CD4-positive, CD25-positive, alpha-beta regulatory T cell (primary cell): ENCODE measurements around the gene SORBS2. TPM values are rescaled to one million over a fixed set of nuclear protein-coding genes. Genes with fewer than 3 reads are reported as not detected.

Experiments used
- ATAC-seq, 2 donors: fragments of 150-1000 bp; cut with Tn5 transposase; one replicate each; pipeline ENCODE4 v1.10.0; 2021; ENCODE audit warnings: low read depth in 2 of 2, moderate number of reproducible peaks in 2 of 2, moderate library complexity in 1 of 2
- DNase-seq, 3 donors: peaks; one replicate each; pipeline versions ENCODE4 v3.0.0 to v3.0.0-alpha.2; 2012 to 2022; ENCODE audit warnings: mixed read lengths in 1 of 3
- H3K27ac ChIP-seq: one replicate; pipeline ENCODE4 v1.7.0; 2013; ENCODE audit warnings: mild to moderate bottlenecking, low read length; ENCODE audit not compliant: insufficient read depth, poor library complexity, severe bottlenecking
- H3K27me3 ChIP-seq: one replicate; pipeline ENCODE4 v1.7.0; 2013; ENCODE audit warnings: low read length; ENCODE audit not compliant: control insufficient read depth, insufficient read depth
- H3K36me3 ChIP-seq: one replicate; pipeline ENCODE4 v1.7.0; 2013; ENCODE audit warnings: mild to moderate bottlenecking, low read length, moderate library complexity; ENCODE audit not compliant: control insufficient read depth, insufficient read depth
- H3K4me1 ChIP-seq: 2 replicates; pipeline ENCODE4 v1.7.0; 2013; ENCODE audit warnings: mild to moderate bottlenecking, low read length; ENCODE audit not compliant: insufficient read depth, control insufficient read depth, poor library complexity, severe bottlenecking
- H3K4me3 ChIP-seq: one replicate; pipeline ENCODE4 v1.7.0; 2013; ENCODE audit warnings: low read depth, mild to moderate bottlenecking, low read length, moderate library complexity
- H3K9me3 ChIP-seq, 2 experiments: 1 replicate in 1 of 2; 2 replicates in 1 of 2; pipeline ENCODE4 v1.7.0; 2013; ENCODE audit warnings: low read length in 2 of 2, mild to moderate bottlenecking in 1 of 2, moderate library complexity in 1 of 2; ENCODE audit not compliant: control insufficient read depth in 2 of 2
- H3K27ac Mint-ChIP-seq, 3 donors: one replicate each; pipeline ENCODE4 v1.8.0; 2020 to 2022; ENCODE audit warnings: mild to moderate bottlenecking in 3 of 3, mixed read lengths in 3 of 3, moderate library complexity in 2 of 3
- H3K27me3 Mint-ChIP-seq: one replicate; pipeline ENCODE4 v1.8.0; 2022; ENCODE audit warnings: mild to moderate bottlenecking, mixed read lengths
- H3K36me3 Mint-ChIP-seq: one replicate; pipeline ENCODE4 v1.8.0; 2020; ENCODE audit warnings: mixed read lengths
- H3K4me1 Mint-ChIP-seq, 4 donors: one replicate each; pipeline ENCODE4 v1.8.0; 2020 to 2022; ENCODE audit warnings: mixed read lengths in 4 of 4, mild to moderate bottlenecking in 1 of 4
- H3K4me3 Mint-ChIP-seq, 4 donors: one replicate each; pipeline ENCODE4 v1.8.0; 2020 to 2022; ENCODE audit warnings: mild to moderate bottlenecking in 4 of 4, mixed read lengths in 4 of 4, moderate library complexity in 3 of 4
- H3K9me3 Mint-ChIP-seq, 7 donors: one replicate each; pipeline ENCODE4 v1.8.0; 2020 to 2022; ENCODE audit warnings: mixed read lengths in 7 of 7, mild to moderate bottlenecking in 3 of 7, moderate library complexity in 2 of 7
- polyA plus RNA-seq, 4 donors: library from polyadenylated mRNA; unstranded; fragments of 300-500 nt; fragmentation: Illumina TruSeq; gene quantifications; one replicate each; pipeline ENCODE4 v1.2.3, GENCODE V29; 2021
- total RNA-seq: library from RNA; stranded (reverse); gene quantifications from one replicate; pipeline ENCODE4 v1.2.3, GENCODE V29; 2022

SORBS2 gene
- total and polyA plus RNA-seq, 5 donors from 2014 or later = 0.07 TPM; not detected in 4

DNA sequence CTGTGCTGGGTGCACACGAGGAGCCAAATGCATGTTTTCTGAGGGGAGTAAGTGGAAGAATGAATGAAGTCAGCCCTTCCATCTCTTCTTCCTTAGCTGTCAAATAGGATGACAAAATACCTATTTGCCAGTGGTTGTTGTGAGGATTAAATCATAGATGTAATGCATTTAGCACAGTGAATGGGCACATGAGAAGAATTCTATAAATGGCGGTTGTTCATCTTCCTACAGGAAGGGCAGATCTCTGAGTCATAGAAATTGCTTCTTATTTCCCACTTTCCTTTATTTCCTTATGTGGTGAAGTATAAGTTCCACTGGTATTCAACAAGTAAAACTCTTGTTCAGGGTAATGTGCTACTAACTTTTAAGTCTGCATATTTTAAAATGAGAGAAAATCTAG is 83.1 kb downstream of the SORBS2 start:
- Histone ChIP-seq H3K4me1 (no peaks in the 10 kb centered on the region), H3K4me3 (no peak overlapping the region), H3K27me3 (peaks cover 6% of the 10 kb centered on the region), H3K36me3 (no peaks in the 10 kb centered on the region), H3K9me3 (no peaks in the 10 kb centered on the region), H3K27ac (no peak overlapping the region)
- ATAC-seq = no peak
- peaks cover 8% of the 10 kb centered on the region for H3K27me3 Mint-ChIP-seq
- H3K27ac Mint-ChIP-seq = no peak overlapping the region
- no peaks in the 10 kb centered on the region for H3K36me3 Mint-ChIP-seq
- no peaks in the 10 kb centered on the region for H3K4me1 Mint-ChIP-seq
- H3K9me3 Mint-ChIP-seq = peaks cover 0 to 1% (median 0%) of the 10 kb centered on the region in 7 donors
- DNase-seq = no peak
- no peak overlapping the region for H3K4me3 Mint-ChIP-seq

DNA sequence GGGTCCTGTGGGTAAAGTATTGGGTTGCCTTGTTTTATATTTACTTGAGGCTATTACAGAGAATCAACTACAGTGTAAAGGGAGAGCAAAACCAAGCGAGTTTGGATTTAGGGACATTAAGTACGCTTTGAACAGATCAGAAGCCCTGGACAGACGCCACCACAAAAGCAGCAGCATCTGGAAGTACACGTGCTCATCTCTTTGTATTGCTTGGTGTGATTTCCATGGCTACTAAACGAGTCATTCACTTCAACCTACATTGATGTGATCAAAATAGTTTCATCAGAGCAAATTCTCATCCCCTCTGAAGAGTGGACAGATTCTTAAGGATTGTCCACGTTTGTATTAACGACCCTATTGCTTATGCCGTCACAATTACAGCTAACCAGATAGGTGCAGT is 85.1 kb downstream of the SORBS2 start:
- Histone ChIP-seq H3K27ac (no peak overlapping the region), H3K4me3 (no peak overlapping the region), H3K27me3 (peaks cover 6% of the 10 kb centered on the region), H3K9me3 (no peaks in the 10 kb centered on the region), H3K36me3 (no peaks in the 10 kb centered on the region), H3K4me1 (no peaks in the 10 kb centered on the region)
- no peak for ATAC-seq
- Mint-ChIP-seq H3K9me3 (peaks cover 0 to 1% (median 0%) of the 10 kb centered on the region in 7 donors), H3K27ac (no peak overlapping the region), H3K4me3 (no peak overlapping the region), H3K36me3 (no peaks in the 10 kb centered on the region), H3K4me1 (no peaks in the 10 kb centered on the region), H3K27me3 (peaks cover 6% of the 10 kb centered on the region)
- no peak for DNase-seq

DNA sequence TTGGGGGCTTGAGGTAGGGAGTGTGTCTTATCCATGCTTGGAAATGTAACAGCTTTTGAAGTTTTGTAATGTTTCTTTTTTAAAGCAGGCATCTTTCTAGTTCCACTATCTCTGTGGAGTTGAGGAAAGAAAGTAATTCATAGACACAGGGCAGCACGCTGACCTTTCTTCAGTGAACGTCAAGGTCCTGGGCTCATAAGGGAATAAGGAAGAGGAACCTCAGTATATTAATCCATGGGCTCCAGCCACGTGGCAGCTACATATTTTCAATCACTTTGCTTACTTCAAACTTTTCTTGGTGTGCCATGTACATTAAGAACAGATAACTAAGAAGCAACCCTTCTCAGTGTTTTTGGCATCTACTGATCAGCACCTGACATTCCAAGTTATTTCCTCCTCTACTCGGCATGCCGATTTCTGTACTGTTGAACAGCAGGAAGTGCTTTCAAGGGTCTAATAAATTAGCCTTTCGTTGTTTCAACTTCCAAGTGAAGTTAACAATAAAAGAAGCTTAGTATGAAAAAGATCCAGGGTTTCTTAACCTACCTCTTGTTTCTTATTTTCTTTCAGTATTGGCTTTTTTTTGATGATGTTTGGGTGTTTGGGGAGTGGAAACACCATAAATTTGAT is 88.2 kb downstream of the SORBS2 start:
- Histone ChIP-seq H3K4me3 (no peak overlapping the region), H3K4me1 (no peaks in the 10 kb centered on the region), H3K9me3 (no peaks in the 10 kb centered on the region), H3K36me3 (no peaks in the 10 kb centered on the region), H3K27me3 (peaks cover 6% of the 10 kb centered on the region), H3K27ac (no peak overlapping the region)
- H3K27ac Mint-ChIP-seq = no peak overlapping the region
- H3K27me3 Mint-ChIP-seq = peaks cover 4% of the 10 kb centered on the region
- peaks cover 0 to 1% (median 0%) of the 10 kb centered on the region in 7 donors for H3K9me3 Mint-ChIP-seq
- DNase-seq (no peak), ATAC-seq (no peak)
- H3K4me1 Mint-ChIP-seq = no peaks in the 10 kb centered on the region
- no peak overlapping the region for H3K4me3 Mint-ChIP-seq
- no peaks in the 10 kb centered on the region for H3K36me3 Mint-ChIP-seq

DNA sequence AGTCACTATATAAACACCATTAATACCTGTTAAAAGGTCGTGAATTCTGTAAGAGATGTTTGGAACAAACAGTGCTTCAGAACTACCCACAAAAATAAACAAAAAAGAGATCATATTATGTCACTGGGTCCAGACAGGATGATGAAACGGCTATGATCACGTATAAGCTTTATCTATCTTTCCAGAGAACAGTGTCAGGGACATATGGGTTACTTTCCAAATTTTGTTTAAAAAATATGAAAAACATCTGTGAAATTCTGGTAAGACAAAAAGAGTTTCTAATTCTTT is 90.0 kb downstream of the SORBS2 start:
- Histone ChIP-seq H3K9me3 (no peaks in the 10 kb centered on the region), H3K4me1 (no peaks in the 10 kb centered on the region), H3K36me3 (no peaks in the 10 kb centered on the region), H3K27ac (no peak overlapping the region), H3K27me3 (peaks cover 3% of the 10 kb centered on the region), H3K4me3 (no peak overlapping the region)
- ATAC-seq = no peak
- peaks cover 4% of the 10 kb centered on the region for H3K27me3 Mint-ChIP-seq
- H3K4me3 Mint-ChIP-seq = no peak overlapping the region
- DNase-seq = no peak
- no peak overlapping the region for H3K27ac Mint-ChIP-seq
- no peaks in the 10 kb centered on the region for H3K4me1 Mint-ChIP-seq
- H3K9me3 Mint-ChIP-seq = peaks cover 0 to 1% (median 0%) of the 10 kb centered on the region in 7 donors
- no peaks in the 10 kb centered on the region for H3K36me3 Mint-ChIP-seq

DNA sequence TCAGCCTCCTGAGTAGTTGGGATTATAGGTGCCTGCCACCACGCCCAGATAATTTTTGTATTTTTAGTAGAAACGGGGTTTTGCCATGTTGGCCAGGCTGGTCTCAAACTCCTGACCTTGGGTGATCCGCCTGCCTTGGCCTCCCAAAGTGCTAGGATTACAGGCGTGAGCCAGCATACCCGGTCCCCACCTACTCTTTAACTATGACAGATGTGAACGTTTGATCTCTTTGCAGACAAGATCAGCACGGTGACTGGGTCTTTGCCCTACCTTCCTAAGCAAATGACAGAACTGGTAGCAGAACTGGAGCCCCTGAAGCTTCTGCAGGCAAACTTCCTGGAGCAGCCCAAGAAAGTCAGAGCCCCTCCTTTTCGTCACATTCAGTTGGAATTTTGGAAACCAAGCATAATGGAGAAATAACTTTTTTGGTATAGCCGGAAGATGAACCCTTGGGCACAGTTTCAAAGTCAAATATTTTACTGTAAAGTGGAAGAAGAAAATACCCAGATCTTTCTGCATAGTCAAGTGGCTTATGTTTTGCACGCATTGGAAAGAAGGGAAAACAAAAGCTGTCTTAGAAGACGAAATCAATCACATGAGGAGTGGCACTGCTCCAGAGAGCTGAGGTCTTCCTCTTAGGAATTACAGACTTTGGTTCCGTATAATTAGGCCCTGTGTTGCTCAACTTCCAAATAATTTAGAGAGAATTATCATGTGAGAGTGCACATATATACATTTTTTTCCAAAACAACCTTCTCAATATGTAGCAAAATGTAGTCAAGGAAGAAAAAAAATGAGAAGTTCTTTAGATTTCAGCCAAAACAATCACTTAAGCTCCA is 90.6 kb downstream of the SORBS2 start:
- H3K4me1 Mint-ChIP-seq = no peaks in the 10 kb centered on the region
- DNase-seq = no peak
- Histone ChIP-seq H3K36me3 (no peaks in the 10 kb centered on the region), H3K27ac (no peak overlapping the region), H3K4me3 (no peak overlapping the region), H3K9me3 (no peaks in the 10 kb centered on the region), H3K27me3 (no peaks in the 10 kb centered on the region), H3K4me1 (no peaks in the 10 kb centered on the region)
- H3K4me3 Mint-ChIP-seq = no peak overlapping the region
- no peaks in the 10 kb centered on the region for H3K36me3 Mint-ChIP-seq
- no peak for ATAC-seq
- no peak overlapping the region for H3K27ac Mint-ChIP-seq
- H3K27me3 Mint-ChIP-seq = peaks cover 4% of the 10 kb centered on the region
- no peaks in the 10 kb centered on the region for H3K9me3 Mint-ChIP-seq

DNA sequence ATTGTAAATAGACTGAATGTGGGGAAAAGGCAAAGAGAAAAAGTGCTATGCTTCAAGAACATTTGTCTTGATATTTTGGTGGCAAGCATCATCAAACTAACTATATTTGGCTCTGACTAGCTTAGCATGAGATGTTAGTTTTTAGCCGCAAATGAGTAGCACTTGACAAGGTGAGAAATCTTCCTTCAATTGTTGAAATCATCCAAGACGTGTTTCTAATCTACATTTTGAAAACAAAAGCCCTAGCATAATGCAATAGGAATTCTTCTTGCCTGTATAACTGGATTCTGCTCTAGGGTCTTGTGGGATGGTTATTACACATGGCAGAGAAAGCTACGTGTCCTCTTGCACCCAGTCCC is 92.5 kb downstream of the SORBS2 start:
- Histone ChIP-seq H3K36me3 (no peaks in the 10 kb centered on the region), H3K9me3 (no peaks in the 10 kb centered on the region), H3K4me3 (no peak overlapping the region), H3K27me3 (no peaks in the 10 kb centered on the region), H3K27ac (no peak overlapping the region), H3K4me1 (no peaks in the 10 kb centered on the region)
- DNase-seq (no peak), ATAC-seq (no peak)
- Mint-ChIP-seq H3K27ac (no peak overlapping the region), H3K4me1 (no peaks in the 10 kb centered on the region), H3K9me3 (no peaks in the 10 kb centered on the region), H3K36me3 (no peaks in the 10 kb centered on the region), H3K4me3 (no peak overlapping the region), H3K27me3 (peaks cover 4% of the 10 kb centered on the region)

DNA sequence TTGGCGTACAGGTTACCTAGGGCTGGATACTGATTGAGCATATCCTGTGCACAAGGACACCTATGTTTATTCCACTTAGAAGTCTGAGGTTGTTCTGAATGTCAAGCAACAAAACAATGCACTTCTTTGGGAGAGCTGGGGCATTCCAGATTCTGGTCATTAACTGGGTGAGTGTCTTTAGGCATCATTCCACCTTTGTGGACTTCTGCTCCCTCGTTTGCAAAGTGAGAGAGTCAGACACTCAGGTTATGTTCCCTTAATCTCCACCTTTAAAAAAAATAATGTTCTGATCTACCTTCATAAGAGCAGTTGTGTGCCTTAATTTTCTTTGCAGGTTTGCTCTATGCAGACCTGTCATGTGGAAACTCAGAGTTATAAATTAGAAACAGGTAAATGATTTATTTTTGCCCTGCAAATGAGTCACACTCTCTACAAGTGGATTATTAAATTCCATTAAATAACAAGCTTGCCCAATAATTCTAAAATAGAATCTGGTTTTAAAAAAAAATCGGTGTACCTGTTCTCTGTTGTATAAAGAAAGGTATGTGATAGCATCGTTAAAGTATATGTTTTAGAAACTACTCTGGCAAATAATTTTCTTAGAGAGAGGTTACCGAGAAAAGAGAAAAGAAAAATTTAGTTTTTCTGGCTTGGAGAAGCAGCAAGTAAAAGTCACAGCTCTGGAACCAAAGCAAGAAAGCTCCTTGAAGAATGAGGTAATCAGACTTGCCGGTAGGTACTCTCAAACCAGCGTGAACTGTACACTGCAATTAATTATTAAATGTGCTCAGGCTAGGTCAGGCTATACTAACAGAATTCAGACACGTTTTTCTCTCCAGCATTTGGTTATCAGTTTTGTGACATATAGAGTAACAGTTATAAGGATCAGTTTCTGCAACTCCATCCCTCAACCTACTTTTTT is 93.2 kb downstream of the SORBS2 start:
- no peak overlapping the region for H3K4me3 Mint-ChIP-seq
- Histone ChIP-seq H3K27ac (no peak overlapping the region), H3K27me3 (no peaks in the 10 kb centered on the region), H3K9me3 (no peaks in the 10 kb centered on the region), H3K4me1 (no peaks in the 10 kb centered on the region), H3K4me3 (no peak overlapping the region), H3K36me3 (no peaks in the 10 kb centered on the region)
- ATAC-seq (no peak), DNase-seq (no peak)
- H3K9me3 Mint-ChIP-seq = no peaks in the 10 kb centered on the region
- no peak overlapping the region for H3K27ac Mint-ChIP-seq
- H3K27me3 Mint-ChIP-seq = peaks cover 4% of the 10 kb centered on the region
- H3K36me3 Mint-ChIP-seq = no peaks in the 10 kb centered on the region
- no peaks in the 10 kb centered on the region for H3K4me1 Mint-ChIP-seq
